ENCODE data around the gene ANO2.
"Not testable (repeated sequence)": the region's sequence is repeated elsewhere in the genome, so short reads cannot be mapped to it uniquely, and the experiment has no call there.

Gene ANO2

DNA sequence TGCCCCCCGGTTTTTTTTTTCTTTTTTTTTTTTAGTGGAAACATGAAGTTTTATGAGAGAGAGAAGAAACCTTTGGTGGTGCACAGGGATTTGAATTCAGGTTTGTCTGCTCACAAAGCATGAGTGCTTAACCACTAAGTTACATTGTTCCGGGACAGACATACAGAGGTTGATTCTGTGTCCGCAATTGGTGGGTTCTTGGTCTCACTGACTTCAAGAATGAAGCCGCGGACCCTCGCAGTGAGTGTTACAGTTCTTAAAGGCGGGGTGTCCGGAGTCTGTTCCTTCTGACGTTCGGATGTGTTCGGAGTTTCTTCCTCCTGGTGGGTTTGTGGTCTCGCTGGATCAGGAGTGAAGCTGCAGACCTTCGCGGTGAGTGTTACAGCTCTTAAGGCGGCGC, 57.2 kb downstream of the ANO2 start:
- not testable (repeated sequence) for DNase-seq (ENCODE audit: low read depth)

- no peak for DNase-seq (ENCODE audit: low read depth)
Measured at GRCh38 chr12:5884866-5885265, 60.2 kb downstream of the ANO2 start.

DNA sequence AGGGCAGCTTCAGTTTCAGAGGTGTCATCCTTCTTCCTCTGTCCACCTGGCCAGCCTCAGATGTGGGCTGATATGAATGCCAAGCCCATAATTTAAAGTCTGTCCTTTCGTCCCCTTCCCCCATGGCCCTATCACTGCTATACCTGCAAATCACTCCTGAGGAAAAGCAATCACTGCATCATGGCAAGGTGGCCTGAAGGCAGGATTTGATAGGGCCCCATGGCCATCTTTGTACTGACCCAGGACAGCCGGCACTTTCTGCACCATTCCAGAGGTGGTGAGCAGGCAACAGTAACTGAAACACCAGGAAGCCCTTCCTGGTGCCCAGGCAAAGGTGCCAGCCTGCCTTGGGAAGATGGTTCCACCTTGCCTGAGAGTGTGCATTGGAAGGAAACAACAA, 60.8 kb downstream of the ANO2 start:
- DNase-seq (ENCODE audit: low read depth) = no peak

DNA sequence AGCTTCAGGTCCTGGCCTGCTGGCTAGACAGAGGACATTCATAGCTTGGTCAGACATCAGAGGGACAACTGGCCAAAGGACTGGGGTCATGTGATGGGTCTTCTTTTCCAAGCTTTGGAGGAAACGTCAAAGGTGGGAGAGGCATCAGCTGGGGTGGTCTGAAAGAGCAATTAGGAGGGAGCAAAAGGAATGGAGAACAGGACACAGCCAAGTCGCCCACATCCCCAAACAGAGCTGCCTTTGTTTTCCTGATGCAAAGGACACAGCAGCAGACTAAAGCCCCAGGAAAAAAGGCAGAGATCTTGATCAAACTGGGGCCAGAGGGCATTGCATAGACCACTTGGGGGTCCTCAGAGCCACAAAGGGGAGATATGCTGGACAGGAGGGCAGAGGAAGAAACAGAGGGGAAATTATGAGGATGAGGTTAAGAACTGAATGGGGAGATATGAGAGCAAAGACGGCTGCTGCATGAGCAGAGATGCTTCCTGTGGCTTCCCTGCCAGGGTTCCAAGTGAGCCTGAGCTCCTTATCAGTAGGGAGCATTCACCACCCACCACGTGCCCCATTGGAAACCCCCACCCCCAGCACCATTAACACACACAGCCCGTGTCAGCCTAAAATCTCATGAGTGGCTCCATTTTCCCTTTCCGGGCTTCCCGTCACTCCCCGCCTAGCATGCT, 62.4 kb downstream of the ANO2 start:
- DNase-seq (ENCODE audit: low read depth) = no peak

- no peak for DNase-seq (ENCODE audit: low read depth)
Measured at GRCh38 chr12:5881666-5882065, 63.4 kb downstream of the ANO2 start.

DNA sequence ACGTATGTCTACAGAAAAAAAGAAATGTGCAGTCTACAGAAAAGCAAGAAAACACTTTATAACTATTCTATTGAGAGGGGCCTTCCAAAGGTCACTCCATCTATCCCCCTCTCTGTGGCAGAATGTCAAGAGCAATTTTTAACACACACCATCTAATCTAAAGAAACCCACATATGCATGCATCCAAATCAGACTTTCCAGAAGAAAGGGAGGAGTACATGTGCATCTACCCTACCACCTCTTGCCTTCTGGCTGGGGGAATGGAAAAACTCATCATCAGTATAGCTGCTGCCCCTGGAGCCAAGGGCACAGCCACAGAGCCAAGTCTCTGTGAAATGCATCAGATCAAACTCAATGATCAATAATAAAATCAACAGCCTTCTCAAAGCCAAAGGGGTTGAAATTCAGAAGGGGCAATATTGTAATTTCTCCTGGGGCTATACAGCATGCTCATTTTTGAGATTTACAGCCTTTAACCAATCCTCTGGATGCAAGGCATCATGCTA, 63.9 kb downstream of the ANO2 start:
- DNase-seq (ENCODE audit: low read depth) = no peak

DNA sequence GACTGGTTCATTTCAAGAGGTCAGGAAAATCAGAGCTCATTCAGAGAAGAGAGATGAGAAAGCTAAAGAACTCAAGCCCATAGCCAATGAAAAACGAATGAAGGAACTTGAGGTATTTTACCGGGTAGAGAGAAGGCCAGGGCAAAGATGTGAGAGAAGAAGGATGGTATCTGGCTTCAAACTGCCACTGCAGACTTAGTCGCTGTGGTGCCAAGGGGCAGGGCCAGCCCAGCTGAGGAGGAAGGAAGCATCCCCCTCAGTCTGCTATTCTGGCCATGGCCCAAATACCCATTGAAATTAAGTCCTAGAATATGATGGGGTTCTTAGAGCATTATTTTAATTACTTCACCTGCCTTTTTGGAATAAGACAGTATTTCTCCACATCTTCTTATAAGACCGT, 69.2 kb downstream of the ANO2 start:
- DNase-seq (ENCODE audit: low read depth) = no peak

GRCh38 chr12:5874514-5874913, 70.5 kb downstream of the ANO2 start:
- DNase-seq (ENCODE audit: low read depth) = no peak

DNA sequence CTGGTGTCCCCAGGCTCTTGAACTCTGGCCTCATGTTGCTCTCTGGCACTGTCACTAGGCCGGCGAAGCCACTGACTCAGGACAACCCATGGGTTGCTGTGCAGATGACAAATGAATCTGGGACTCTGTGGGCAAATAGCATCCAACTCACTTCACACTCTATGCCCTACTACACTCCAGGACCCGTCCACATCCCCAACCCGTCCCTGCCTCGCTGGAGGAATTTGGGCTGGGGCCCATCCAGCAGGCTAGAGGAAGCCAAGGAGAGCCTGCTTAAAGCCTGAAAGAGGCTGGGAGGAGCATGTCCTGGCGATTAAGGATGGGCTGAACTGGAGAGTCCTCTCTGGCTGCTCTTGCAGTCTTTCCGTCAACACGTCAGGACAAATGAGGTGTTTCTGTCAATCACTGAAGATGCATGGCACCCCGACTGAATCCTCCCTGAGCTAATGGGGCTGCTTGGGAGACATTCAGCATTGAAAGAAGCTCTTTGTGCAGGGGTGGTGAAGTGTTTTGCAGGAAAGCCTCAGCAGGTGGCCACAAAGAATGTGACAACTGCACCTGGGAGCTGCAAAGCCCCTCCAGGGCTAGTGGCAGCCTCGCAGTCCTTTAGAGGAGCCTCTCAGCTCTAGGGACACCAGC, 71.7 kb downstream of the ANO2 start:
- DNase-seq (ENCODE audit: low read depth) = no peak

- DNase-seq (ENCODE audit: low read depth) = peak; percentile 50
Measured at GRCh38 chr12:5872745-5873144, 72.3 kb downstream of the ANO2 start.

DNA sequence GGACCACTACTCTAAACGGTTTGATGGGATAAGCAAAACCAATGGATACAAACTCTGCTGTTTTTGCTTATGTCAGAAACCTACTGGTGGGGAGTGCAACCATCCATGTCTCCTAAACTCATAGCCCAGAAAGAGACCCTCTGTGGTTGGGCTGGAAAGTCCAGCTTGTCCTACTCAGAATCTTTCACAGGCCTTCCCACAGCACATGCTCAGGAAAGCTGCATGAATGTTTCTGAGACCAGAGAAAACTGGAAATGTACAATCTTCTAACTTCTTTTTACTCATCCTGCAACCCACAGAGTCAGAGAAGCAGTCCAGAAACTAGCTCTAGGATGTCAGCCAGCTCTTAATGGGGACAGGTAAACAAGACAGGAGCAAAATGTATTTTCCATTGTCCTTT, 73.3 kb downstream of the ANO2 start:
- no peak for DNase-seq (ENCODE audit: low read depth)

- no peak for DNase-seq (ENCODE audit: low read depth)
Measured at GRCh38 chr12:5870183-5870582, 74.9 kb downstream of the ANO2 start.

- no peak for DNase-seq (ENCODE audit: low read depth)
Measured at GRCh38 chr12:5868625-5869295, 76.3 kb downstream of the ANO2 start.

DNA sequence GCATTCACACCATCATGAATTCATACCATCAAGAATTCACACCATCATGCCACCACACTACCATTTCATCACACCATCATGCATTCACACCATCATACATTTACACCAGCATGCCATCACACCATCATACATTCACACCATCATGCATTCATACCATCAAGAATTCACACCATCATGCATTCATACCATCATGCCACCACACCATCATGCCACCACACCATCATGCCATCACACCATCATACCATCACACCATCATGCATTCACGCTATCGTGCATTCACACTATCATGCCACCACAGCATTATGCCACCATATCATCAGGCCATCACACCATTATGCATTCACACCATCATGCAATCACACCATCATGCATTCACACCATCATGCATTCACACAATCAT, 79.7 kb downstream of the ANO2 start:
- no peak for DNase-seq (ENCODE audit: low read depth)

DNA sequence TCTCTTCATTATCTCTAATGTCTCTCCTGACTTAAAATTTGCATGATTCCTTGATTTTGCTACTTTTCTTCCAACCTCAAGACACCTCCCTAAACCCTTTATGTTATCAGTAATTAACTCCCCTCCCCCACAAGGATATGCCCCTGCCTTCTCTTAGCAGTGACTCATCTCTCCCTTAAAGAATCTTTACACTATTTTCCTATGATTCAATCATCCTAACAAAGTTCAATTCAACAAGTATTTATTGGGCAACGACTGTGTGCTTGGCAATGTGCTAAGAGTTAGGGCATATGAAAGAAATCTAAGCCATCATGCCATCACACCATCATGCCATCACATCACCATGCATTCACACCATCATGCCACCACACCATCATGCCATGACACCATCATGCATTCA, 80.1 kb downstream of the ANO2 start:
- no peak for DNase-seq (ENCODE audit: low read depth)

- DNase-seq (ENCODE audit: low read depth) = no peak
Measured at GRCh38 chr12:5864301-5864700, 80.8 kb downstream of the ANO2 start.

GRCh38 chr12:5861416-5861815, 83.6 kb downstream of the ANO2 start:
- no peak for DNase-seq (ENCODE audit: low read depth)

- no peak for DNase-seq (ENCODE audit: low read depth)
Measured at GRCh38 chr12:5856692-5857091, 88.4 kb downstream of the ANO2 start.

GRCh38 chr12:5846950-5847349, 98.1 kb downstream of the ANO2 start:
- DNase-seq (ENCODE audit: low read depth) = no peak

DNA sequence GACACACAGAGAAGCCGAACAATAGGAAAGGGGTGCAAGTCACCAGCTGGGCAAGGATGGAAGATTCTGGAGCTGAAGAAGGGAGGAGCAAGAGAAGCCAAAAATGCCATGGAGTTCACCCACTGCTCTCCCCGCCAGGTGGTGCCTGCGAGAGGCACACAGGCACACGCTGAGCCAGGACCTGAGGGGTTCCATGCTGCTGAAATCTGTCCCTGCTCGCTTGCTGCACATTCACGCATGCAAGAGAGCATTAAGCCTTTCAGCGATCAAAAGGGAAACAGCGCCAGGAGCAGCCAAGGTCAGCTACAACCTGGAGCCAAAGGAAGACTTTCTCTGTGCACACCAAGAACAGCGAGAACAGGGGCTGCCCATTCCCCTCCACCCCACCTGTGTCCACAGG, 104.1 kb downstream of the ANO2 start:
- no peak for DNase-seq (ENCODE audit: low read depth)

GRCh38 chr12:5830111-5830510, 114.9 kb downstream of the ANO2 start:
- no peak for DNase-seq (ENCODE audit: low read depth)

- no peak for DNase-seq (ENCODE audit: low read depth)
Measured at GRCh38 chr12:5827591-5827990, 117.5 kb downstream of the ANO2 start.

- not testable (repeated sequence) for DNase-seq (ENCODE audit: low read depth)
Measured at GRCh38 chr12:5825761-5826160, 119.3 kb downstream of the ANO2 start.

Measured in ELR (cell line).